Measurements from ENCODE around the gene ZGLP1.

The ZGLP1 gene

GRCh38 chr19:10292206-10292788, 17.3 kb downstream of the ZGLP1 start:
- peaks cover 0 to 3% of the 10 kb centered on the region in 2 experiments for H3K36me3 ChIP-seq (ENCODE audit: control insufficient read depth in 1 of 2, insufficient read depth in 2 of 2, low read depth in 1 of 2, low read length in 2 of 2)
- no peak overlapping the region for H3K4me3 ChIP-seq (ENCODE audit: insufficient read depth in 1 of 2, low read depth in 1 of 2, low read length in 2 of 2)
- WGBS: 1% methylated on average over 41 of the region's 45 CpGs

DNA sequence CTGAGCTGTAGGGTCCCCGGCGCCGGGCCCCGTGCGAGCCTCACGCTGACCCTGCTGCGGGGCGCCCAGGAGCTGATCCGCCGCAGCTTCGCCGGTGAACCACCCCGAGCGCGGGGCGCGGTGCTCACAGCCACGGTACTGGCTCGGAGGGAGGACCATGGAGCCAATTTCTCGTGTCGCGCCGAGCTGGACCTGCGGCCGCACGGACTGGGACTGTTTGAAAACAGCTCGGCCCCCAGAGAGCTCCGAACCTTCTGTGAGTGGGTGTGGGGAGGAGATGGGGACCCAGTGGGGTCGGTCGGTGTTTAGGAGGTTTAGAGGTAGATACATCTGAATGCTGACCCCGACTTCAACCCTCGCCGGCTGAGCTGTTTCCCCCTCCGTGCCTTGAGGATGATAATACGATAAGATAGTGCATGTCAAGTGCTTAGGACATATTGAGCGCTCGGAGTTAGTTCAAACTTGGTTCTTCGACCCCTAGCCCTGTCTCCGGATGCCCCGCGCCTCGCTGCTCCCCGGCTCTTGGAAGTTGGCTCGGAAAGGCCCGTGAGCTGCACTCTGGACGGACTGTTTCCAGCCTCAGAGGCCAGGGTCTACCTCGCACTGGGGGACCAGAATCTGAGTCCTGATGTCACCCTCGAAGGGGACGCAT, 17.9 kb downstream of the ZGLP1 start:
- no peak for DNase-seq

More at GRCh38 chr19:10292206-10292788, 17.3 kb downstream of the ZGLP1 start:
- Histone ChIP-seq H3K27ac (ENCODE audit: low read length, poor library complexity, severe bottlenecking) (no peak overlapping the region), H3K4me1 (ENCODE audit: control insufficient read depth, insufficient read depth, low read depth, low read length) (peaks cover 65% of the 10 kb centered on the region), H2AK5ac (ENCODE audit: low read length, severe bottlenecking) (no peak overlapping the region), H4K8ac (ENCODE audit: low read length) (peak overlapping the region; percentile 39), H3K27me3 (ENCODE audit: control insufficient read depth in 1 of 2, insufficient read depth in 1 of 2, low read length in 2 of 2) (peaks cover 93 to 94% of the 10 kb centered on the region in 2 experiments), H3K18ac (ENCODE audit: low read depth in 1 of 2, low read length in 2 of 2) (peak overlapping the region in 1 of 2 experiments; percentile 24), H3K4me2 (ENCODE audit: low read length, poor library complexity, severe bottlenecking) (peak overlapping the region; percentile 78), H2AFZ (ENCODE audit: low read depth, low read length) (no peak overlapping the region), H3K9me3 (ENCODE audit: control insufficient read depth, low read length) (peaks cover 9% of the 10 kb centered on the region), H4K91ac (ENCODE audit: low read length) (no peak overlapping the region), H3K9ac (ENCODE audit: low read length) (no peak overlapping the region), H2BK5ac (ENCODE audit: low read depth, low read length, poor library complexity, severe bottlenecking) (no peak overlapping the region), H3K14ac (ENCODE audit: low read length in 2 of 2) (no peak overlapping the region), H3K23ac (ENCODE audit: low read length in 2 of 2) (no peak overlapping the region), H2BK15ac (ENCODE audit: low read depth, poor library complexity, severe bottlenecking) (peak overlapping the region; percentile 52), H2BK120ac (ENCODE audit: low read depth, low read length) (no peak overlapping the region), H3K4ac (ENCODE audit: low read depth in 1 of 2, low read length in 2 of 2) (no peak overlapping the region), H3K79me1 (replicated peaks; ENCODE audit: low read length, poor library complexity, severe bottlenecking) (no peaks in the 10 kb centered on the region), H2BK12ac (ENCODE audit: low read length in 2 of 2) (no peak overlapping the region)
- peak; percentile 76 for DNase-seq

DNA sequence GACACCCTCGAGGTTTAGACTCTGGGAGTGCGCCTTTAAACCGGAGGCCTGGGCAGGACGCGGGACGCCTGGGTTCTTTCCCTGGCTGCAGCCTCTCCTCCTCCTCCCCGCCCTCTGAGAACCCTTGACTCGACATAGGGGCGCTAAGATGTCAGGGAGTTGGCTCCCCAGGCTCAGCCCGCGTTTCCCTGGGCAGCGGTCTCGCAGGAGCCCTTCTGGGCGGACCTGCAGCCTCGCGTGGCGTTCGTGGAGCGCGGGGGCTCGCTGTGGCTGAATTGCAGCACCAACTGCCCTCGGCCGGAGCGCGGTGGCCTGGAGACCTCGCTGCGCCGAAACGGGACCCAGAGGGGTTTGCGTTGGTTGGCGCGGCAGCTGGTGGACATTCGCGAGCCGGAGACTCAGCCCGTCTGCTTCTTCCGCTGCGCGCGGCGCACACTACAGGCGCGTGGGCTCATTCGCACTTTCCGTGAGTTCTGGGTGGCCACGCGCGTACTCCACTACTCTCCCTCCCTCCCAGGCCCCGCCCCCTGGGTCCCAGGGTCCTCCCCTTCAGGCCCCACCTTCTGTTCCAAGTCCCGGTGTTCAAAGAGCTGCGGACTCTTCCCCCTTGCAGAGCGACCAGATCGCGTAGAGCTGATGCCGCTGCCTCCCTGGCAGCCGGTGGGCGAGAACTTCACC, 18.6 kb downstream of the ZGLP1 start:
- 2% methylated on average over 46 of the region's 57 CpGs for WGBS
- peak overlapping the region; percentile 78 for H3K4me2 ChIP-seq (ENCODE audit: low read length, poor library complexity, severe bottlenecking)
- peaks cover 90 to 97% of the 10 kb centered on the region in 2 experiments for H3K27me3 ChIP-seq (ENCODE audit: control insufficient read depth in 1 of 2, insufficient read depth in 1 of 2, low read length in 2 of 2)
- H2AK5ac ChIP-seq (ENCODE audit: low read length, severe bottlenecking): no peak overlapping the region
- H3K27ac ChIP-seq (ENCODE audit: low read length, poor library complexity, severe bottlenecking): no peak overlapping the region
- H2BK12ac ChIP-seq (ENCODE audit: low read length in 2 of 2): no peak overlapping the region
- peaks cover 9% of the 10 kb centered on the region for H3K9me3 ChIP-seq (ENCODE audit: control insufficient read depth, low read length)
- H2AFZ ChIP-seq (ENCODE audit: low read depth, low read length): no peak overlapping the region
- peak; percentile 68 for DNase-seq
- no peak overlapping the region for H3K14ac ChIP-seq (ENCODE audit: low read length in 2 of 2)
- H2BK5ac ChIP-seq (ENCODE audit: low read depth, low read length, poor library complexity, severe bottlenecking): no peak overlapping the region
- no peak overlapping the region for H4K8ac ChIP-seq (ENCODE audit: low read length)
- H3K4me3 ChIP-seq (ENCODE audit: insufficient read depth in 1 of 2, low read depth in 1 of 2, low read length in 2 of 2): peak overlapping the region; percentile 44 to 56
- H3K36me3 ChIP-seq (ENCODE audit: control insufficient read depth in 1 of 2, insufficient read depth in 2 of 2, low read depth in 1 of 2, low read length in 2 of 2): peaks cover 3% of the 10 kb centered on the region in 2 experiments
- H2BK15ac ChIP-seq (ENCODE audit: low read depth, poor library complexity, severe bottlenecking): no peak overlapping the region
- no peak overlapping the region for H3K9ac ChIP-seq (ENCODE audit: low read length)
- no peak overlapping the region for H3K4ac ChIP-seq (ENCODE audit: low read depth in 1 of 2, low read length in 2 of 2)
- H4K91ac ChIP-seq (ENCODE audit: low read length): no peak overlapping the region
- H3K79me1 ChIP-seq (replicated peaks; ENCODE audit: low read length, poor library complexity, severe bottlenecking): no peaks in the 10 kb centered on the region
- peaks cover 64% of the 10 kb centered on the region for H3K4me1 ChIP-seq (ENCODE audit: control insufficient read depth, insufficient read depth, low read depth, low read length)
- peak overlapping the region in 1 of 2 experiments; percentile 92 for H3K23ac ChIP-seq (ENCODE audit: low read length in 2 of 2)
- peak overlapping the region in 1 of 2 experiments; percentile 22 for H3K18ac ChIP-seq (ENCODE audit: low read depth in 1 of 2, low read length in 2 of 2)
- no peak overlapping the region for H2BK120ac ChIP-seq (ENCODE audit: low read depth, low read length)

More for the DNA sequence above, 17.9 kb downstream of the ZGLP1 start:
- peak overlapping the region in 1 of 2 experiments; percentile 18 for H3K14ac ChIP-seq (ENCODE audit: low read length in 2 of 2)
- no peak overlapping the region for H3K4ac ChIP-seq (ENCODE audit: low read depth in 1 of 2, low read length in 2 of 2)
- H2BK5ac ChIP-seq (ENCODE audit: low read depth, low read length, poor library complexity, severe bottlenecking): no peak overlapping the region
- no peaks in the 10 kb centered on the region for H3K79me1 ChIP-seq (replicated peaks; ENCODE audit: low read length, poor library complexity, severe bottlenecking)
- 8% methylated on average over 49 of the region's 49 CpGs for WGBS
- peaks cover 0 to 3% of the 10 kb centered on the region in 2 experiments for H3K36me3 ChIP-seq (ENCODE audit: control insufficient read depth in 1 of 2, insufficient read depth in 2 of 2, low read depth in 1 of 2, low read length in 2 of 2)
- no peak overlapping the region for H3K9ac ChIP-seq (ENCODE audit: low read length)
- peak overlapping the region; percentile 22 to 24 for H3K18ac ChIP-seq (ENCODE audit: low read depth in 1 of 2, low read length in 2 of 2)
- H3K27me3 ChIP-seq (ENCODE audit: control insufficient read depth in 1 of 2, insufficient read depth in 1 of 2, low read length in 2 of 2): peaks cover 95 to 97% of the 10 kb centered on the region in 2 experiments
- H2BK12ac ChIP-seq (ENCODE audit: low read length in 2 of 2): no peak overlapping the region
- H3K4me1 ChIP-seq (ENCODE audit: control insufficient read depth, insufficient read depth, low read depth, low read length): peaks cover 69% of the 10 kb centered on the region
- peak overlapping the region; percentile 44 to 56 for H3K4me3 ChIP-seq (ENCODE audit: insufficient read depth in 1 of 2, low read depth in 1 of 2, low read length in 2 of 2)
- no peak overlapping the region for H2AK5ac ChIP-seq (ENCODE audit: low read length, severe bottlenecking)
- H2BK120ac ChIP-seq (ENCODE audit: low read depth, low read length): no peak overlapping the region
- no peak overlapping the region for H2AFZ ChIP-seq (ENCODE audit: low read depth, low read length)
- H3K27ac ChIP-seq (ENCODE audit: low read length, poor library complexity, severe bottlenecking): no peak overlapping the region
- H3K4me2 ChIP-seq (ENCODE audit: low read length, poor library complexity, severe bottlenecking): peak overlapping the region; percentile 78
- peak overlapping the region in 1 of 2 experiments; percentile 38 for H3K23ac ChIP-seq (ENCODE audit: low read length in 2 of 2)
- no peak overlapping the region for H4K91ac ChIP-seq (ENCODE audit: low read length)
- peaks cover 9% of the 10 kb centered on the region for H3K9me3 ChIP-seq (ENCODE audit: control insufficient read depth, low read length)
- H2BK15ac ChIP-seq (ENCODE audit: low read depth, poor library complexity, severe bottlenecking): peak overlapping the region; percentile 52
- H4K8ac ChIP-seq (ENCODE audit: low read length): peak overlapping the region; percentile 39

- no peak overlapping the region for H3K14ac ChIP-seq (ENCODE audit: low read length in 2 of 2)
- H3K4me3 ChIP-seq (ENCODE audit: insufficient read depth in 1 of 2, low read depth in 1 of 2, low read length in 2 of 2): peak overlapping the region; percentile 17 to 56
- no peak overlapping the region for H3K9ac ChIP-seq (ENCODE audit: low read length)
- H3K36me3 ChIP-seq (ENCODE audit: control insufficient read depth in 1 of 2, insufficient read depth in 2 of 2, low read depth in 1 of 2, low read length in 2 of 2): peaks cover 3 to 9% of the 10 kb centered on the region in 2 experiments
- WGBS: under 1% methylated on average over 30 of the region's 30 CpGs
- H3K18ac ChIP-seq (ENCODE audit: low read depth in 1 of 2, low read length in 2 of 2): no peak overlapping the region
- no peak overlapping the region for H3K4ac ChIP-seq (ENCODE audit: low read depth in 1 of 2, low read length in 2 of 2)
- peaks cover 84 to 94% of the 10 kb centered on the region in 2 experiments for H3K27me3 ChIP-seq (ENCODE audit: control insufficient read depth in 1 of 2, insufficient read depth in 1 of 2, low read length in 2 of 2)
- no peak for DNase-seq
- H3K4me2 ChIP-seq (ENCODE audit: low read length, poor library complexity, severe bottlenecking): peak overlapping the region; percentile 78
- H4K8ac ChIP-seq (ENCODE audit: low read length): no peak overlapping the region
- H3K4me1 ChIP-seq (ENCODE audit: control insufficient read depth, insufficient read depth, low read depth, low read length): peaks cover 59% of the 10 kb centered on the region
- peaks cover 9% of the 10 kb centered on the region for H3K9me3 ChIP-seq (ENCODE audit: control insufficient read depth, low read length)
- peak overlapping the region in 1 of 2 experiments; percentile 92 for H3K23ac ChIP-seq (ENCODE audit: low read length in 2 of 2)
- no peak overlapping the region for H2BK5ac ChIP-seq (ENCODE audit: low read depth, low read length, poor library complexity, severe bottlenecking)
- H2BK15ac ChIP-seq (ENCODE audit: low read depth, poor library complexity, severe bottlenecking): no peak overlapping the region
- no peak overlapping the region for H2BK12ac ChIP-seq (ENCODE audit: low read length in 2 of 2)
- H2BK120ac ChIP-seq (ENCODE audit: low read depth, low read length): no peak overlapping the region
- H2AFZ ChIP-seq (ENCODE audit: low read depth, low read length): no peak overlapping the region
- H3K27ac ChIP-seq (ENCODE audit: low read length, poor library complexity, severe bottlenecking): no peak overlapping the region
- H3K79me1 ChIP-seq (replicated peaks; ENCODE audit: low read length, poor library complexity, severe bottlenecking): no peaks in the 10 kb centered on the region
- H2AK5ac ChIP-seq (ENCODE audit: low read length, severe bottlenecking): no peak overlapping the region
- no peak overlapping the region for H4K91ac ChIP-seq (ENCODE audit: low read length)
Measured at GRCh38 chr19:10290357-10290875, 19.2 kb downstream of the ZGLP1 start.

Data from mesenchymal stem cell (in vitro differentiated cells and primary cell).